HL-60 (cell line): Measurements from ENCODE around the gene TYK2.

Experiments used
- DNase-seq, 2 experiments: peaks; one replicate each; pipeline ENCODE4 v3.0.0-alpha.2; 2010 to 2020; ENCODE audit warnings: low read depth in 1 of 2, low spot score in 1 of 2
- H3K27ac ChIP-seq: fragments of 250-450 bp; sonication (Bioruptor Pico); replicated peaks from 2 replicates; pipeline ENCODE4 v1.5.1; 2020; ENCODE audit warnings: mild to moderate bottlenecking, moderate library complexity
- H3K27me3 ChIP-seq: fragments of 250-450 bp; sonication (Bioruptor Pico); 2 replicates; pipeline ENCODE4 v1.5.1; 2021; ENCODE audit warnings: mild to moderate bottlenecking, moderate library complexity; ENCODE audit not compliant: insufficient read depth, poor library complexity, severe bottlenecking
- H3K4me3 ChIP-seq: replicated peaks from 2 replicates; pipeline ENCODE4 v1.5.1; 2011; ENCODE audit warnings: mild to moderate bottlenecking, control low read depth, low read length; ENCODE audit not compliant: insufficient read depth
- CTCF ChIP-seq: IDR thresholded peaks from one replicate; pipeline ENCODE4 v1.5.1; 2011; ENCODE audit warnings: low read length, control low read depth, inconsistent platforms; ENCODE audit not compliant: insufficient read depth
- GABPA ChIP-seq: IDR thresholded peaks from 2 replicates; pipeline ENCODE4 v1.6.1; 2012; ENCODE audit warnings: low read depth
- POLR2AphosphoS5 ChIP-seq: IDR thresholded peaks from 2 replicates; pipeline ENCODE4 v1.6.1; 2012; ENCODE audit warnings: low read depth
- REST ChIP-seq: IDR thresholded peaks from 2 replicates; pipeline ENCODE4 v1.6.1; 2012; ENCODE audit warnings: low read depth; ENCODE audit not compliant: insufficient replicate concordance
- SPI1 ChIP-seq: IDR thresholded peaks from 2 replicates; pipeline ENCODE4 v1.6.1; 2012; ENCODE audit warnings: low read depth, mild to moderate bottlenecking, borderline replicate concordance
- long read RNA-seq: library from polyadenylated mRNA; unstranded; transcript quantifications from one replicate; pipeline ENCODE4 v2.0.0, GENCODE V29; 2020

The TYK2 gene
- long read RNA-seq, full-length matches to known transcripts = 96 of 167 reads
- long read RNA-seq, partial matches to known transcripts = 24 of 167 reads
- long read RNA-seq, other reads (novel, unspliced or antisense) = 47 of 167 reads

DNA sequence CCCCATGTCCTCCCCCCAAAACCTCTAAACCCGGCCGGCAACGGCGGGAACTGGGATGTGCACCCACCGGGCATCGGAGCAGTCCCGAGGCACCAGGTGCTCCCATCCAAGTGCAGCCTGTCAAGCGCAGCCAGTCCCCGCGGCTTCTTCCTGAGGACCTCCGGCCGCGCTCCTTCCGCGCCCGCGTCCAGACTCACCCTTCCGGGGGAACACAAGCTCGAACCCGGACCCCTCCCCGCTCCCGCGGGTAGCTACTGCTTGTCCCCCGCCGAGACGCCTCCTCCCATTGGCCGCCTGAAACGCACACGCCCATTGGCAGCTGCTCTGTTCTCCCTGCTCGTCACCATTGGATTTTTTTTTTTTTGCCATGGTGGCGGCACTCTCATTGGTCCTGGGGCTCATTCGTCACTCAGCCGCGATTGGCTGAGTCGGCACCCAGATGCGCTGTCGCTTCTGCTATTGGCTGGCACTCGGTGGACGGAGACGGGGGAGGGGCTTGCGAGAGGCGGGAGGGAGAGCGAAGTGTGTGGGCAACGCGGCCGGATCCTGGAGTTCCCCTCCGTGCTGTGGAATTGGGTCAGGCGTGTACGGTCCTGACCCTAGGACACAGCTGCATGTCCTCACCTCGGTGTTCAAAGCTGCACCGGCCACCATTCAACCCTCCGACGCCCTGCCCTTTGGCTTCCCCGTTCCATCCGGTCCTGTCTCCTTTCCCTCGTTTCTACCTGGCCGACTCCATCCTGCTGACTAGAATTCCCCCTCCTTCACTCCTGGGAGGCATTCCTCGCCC lies at the start of gene TYK2:
TSS of gene TYK2 (minus strand) at position 260 of the 790 bp plus-strand sequence. CDS start 2,166 bp downstream, outside the sequence.
- peak within 1 kb of the TSS; percentile 91 for H3K4me3 ChIP-seq
- no peaks in the 10 kb centered on the region for H3K27me3 ChIP-seq
- peak; percentile 98 to 99 for DNase-seq
- TF ChIP-seq GABPA (no peak), SPI1 (no peak), CTCF (no peak), REST (peak; percentile 28), POLR2AphosphoS5 (peak; percentile 77)
- peak within 1 kb of the TSS; percentile 79 for H3K27ac ChIP-seq

GRCh38 chr19:10428996-10429381 lies 48.6 kb upstream of the TYK2 start:
- DNase-seq = no peak
- Histone ChIP-seq H3K4me3 (no peak overlapping the region), H3K27me3 (peaks cover 33% of the 10 kb centered on the region), H3K27ac (no peak overlapping the region)
- TF ChIP-seq SPI1 (no peak), CTCF (no peak), POLR2AphosphoS5 (no peak)

GRCh38 chr19:10427169-10427568 lies 46.8 kb upstream of the TYK2 start:
- TF ChIP-seq CTCF (no peak), GABPA (no peak), SPI1 (no peak), REST (no peak), POLR2AphosphoS5 (no peak)
- H3K27ac ChIP-seq = no peak overlapping the region
- H3K4me3 ChIP-seq = no peak overlapping the region
- peaks cover 37% of the 10 kb centered on the region for H3K27me3 ChIP-seq
- DNase-seq = no peak
